Liver (tissue), 9 donors: ENCODE results near the gene TSPAN32. TPM values are rescaled to one million over a fixed set of nuclear protein-coding genes. Genes with fewer than 3 reads are reported as not detected.
"Not testable (repeated sequence)": the region's sequence is repeated elsewhere in the genome, so short reads cannot be mapped to it uniquely, and the experiment has no call there.

Experiments used
- DNase-seq: peaks from one replicate; pipeline ENCODE4 v3.0.0-alpha.2; 2017; ENCODE audit warnings: low spot score
- H3K27ac ChIP-seq, 2 donors: one replicate each; pipeline ENCODE4 v1.7.0; 2013; ENCODE audit warnings: inconsistent platforms in 2 of 2, low read length in 2 of 2, control low read depth in 1 of 2, low read depth in 1 of 2, mild to moderate bottlenecking in 1 of 2
- H3K27me3 ChIP-seq, 4 donors: one replicate each; pipeline versions ENCODE4 v1.6.1 to v1.7.0; 2013; ENCODE audit warnings: low read length in 3 of 4, inconsistent platforms in 1 of 4, mild to moderate bottlenecking in 1 of 4, moderate library complexity in 1 of 4; ENCODE audit not compliant: control insufficient read depth in 4 of 4, insufficient read depth in 4 of 4
- H3K36me3 ChIP-seq, 4 donors: one replicate each; pipeline versions ENCODE4 v1.6.1 to v1.7.0; 2013; ENCODE audit warnings: low read length in 3 of 4, mild to moderate bottlenecking in 3 of 4, low read depth in 1 of 4, moderate library complexity in 1 of 4; ENCODE audit not compliant: control insufficient read depth in 4 of 4, insufficient read depth in 3 of 4
- H3K4me1 ChIP-seq, 4 donors: one replicate each; pipeline versions ENCODE4 v1.6.1 to v1.7.0; 2013; ENCODE audit warnings: low read length in 3 of 4, mild to moderate bottlenecking in 3 of 4, moderate library complexity in 1 of 4; ENCODE audit not compliant: control insufficient read depth in 4 of 4, insufficient read depth in 4 of 4
- H3K4me3 ChIP-seq, 3 donors: one replicate each; pipeline versions ENCODE4 v1.6.1 to v1.7.0; 2013; ENCODE audit warnings: low read length in 3 of 3, control low read depth in 1 of 3, low read depth in 1 of 3, mild to moderate bottlenecking in 1 of 3
- H3K9ac ChIP-seq, 2 donors: one replicate each; pipeline ENCODE4 v1.7.0; 2013; ENCODE audit warnings: low read length in 2 of 2, mild to moderate bottlenecking in 2 of 2, moderate library complexity in 2 of 2, control low read depth in 1 of 2, low read depth in 1 of 2
- H3K9me3 ChIP-seq, 4 donors: one replicate each; pipeline versions ENCODE4 v1.6.1 to v1.7.0; 2013; ENCODE audit warnings: low read length in 3 of 4; ENCODE audit not compliant: control insufficient read depth in 4 of 4
- EGR1 ChIP-seq, 2 donors: IDR thresholded peaks; 2 replicates each; pipeline ENCODE4 v1.6.1; 2016 to 2018; ENCODE audit warnings: antibody characterized with exemption in 2 of 2, low read depth in 2 of 2
- FOXA1 ChIP-seq: IDR thresholded peaks from 2 replicates; pipeline ENCODE4 v1.6.1; 2016; ENCODE audit warnings: antibody characterized with exemption
- GABPA ChIP-seq, 2 donors: IDR thresholded peaks in 1 of 2; conservative IDR thresholded peaks in 1 of 2; 2 replicates each; pipeline ENCODE4 v1.6.1; 2016; ENCODE audit warnings: antibody characterized with exemption in 2 of 2, mild to moderate bottlenecking in 1 of 2, moderate library complexity in 1 of 2
- HNF4A ChIP-seq, 2 donors: conservative IDR thresholded peaks; 2 replicates each; pipeline ENCODE4 v1.6.1; 2016; ENCODE audit warnings: antibody characterized with exemption in 2 of 2, mild to moderate bottlenecking in 2 of 2
- HNF4G ChIP-seq: IDR thresholded peaks from 2 replicates; pipeline ENCODE4 v1.6.1; 2016; ENCODE audit warnings: antibody characterized with exemption
- JUND ChIP-seq, 2 donors: IDR thresholded peaks; 2 replicates each; pipeline ENCODE4 v1.6.1; 2016; ENCODE audit warnings: antibody characterized with exemption in 2 of 2
- NR2F2 ChIP-seq: IDR thresholded peaks from 2 replicates; pipeline ENCODE4 v1.6.1; 2016; ENCODE audit warnings: antibody characterized with exemption
- RAD21 ChIP-seq, 2 donors: IDR thresholded peaks; 2 replicates each; pipeline ENCODE4 v1.6.1; 2016; ENCODE audit warnings: antibody characterized with exemption in 2 of 2, mild to moderate bottlenecking in 2 of 2
- SP1 ChIP-seq: IDR thresholded peaks from 2 replicates; pipeline ENCODE4 v1.6.1; 2018; ENCODE audit warnings: antibody characterized with exemption, mild to moderate bottlenecking
- TAF1 ChIP-seq: conservative IDR thresholded peaks from 2 replicates; pipeline ENCODE4 v1.6.1; 2016; ENCODE audit warnings: antibody characterized with exemption, mild to moderate bottlenecking
- YY1 ChIP-seq: IDR thresholded peaks from 2 replicates; pipeline ENCODE4 v1.6.1; 2016; ENCODE audit warnings: antibody characterized with exemption, mild to moderate bottlenecking
- WGBS: extraction: QIAGEN DNeasy Blood & Tissue Kit; methylation state at CpG from one replicate; pipeline ENCODE4 v1.1.7; 2013; 5-methylcytosine and 5-hydroxymethylcytosine counted together
- polyA plus RNA-seq, 2 donors: library from polyadenylated mRNA; stranded (reverse) in 1 of 2; unstranded in 1 of 2; fragments of 200-250 nt in 1 of 2; fragments of >200 nt in 1 of 2; fragmentation: Nextera tagmentation in 1 of 2; extraction: Ambion mirVana in 1 of 2; gene quantifications; one replicate each; pipeline versions ENCODE4 v1.2.1 to v1.2.3, GENCODE V29; 2013 to 2015
- total RNA-seq, 2 donors: library from RNA; depleted of rRNA; stranded (reverse); fragments of >200 nt; gene quantifications; one replicate each; pipeline ENCODE4 v1.2.3, GENCODE V29; 2014
- TF ChIP-seq, protein P1 (sequence below): IDR thresholded peaks from 2 replicates; pipeline ENCODE4 v1.6.1; 2016; ENCODE audit warnings: antibody characterized with exemption
- TF ChIP-seq, protein P2 (sequence below): IDR thresholded peaks from 2 replicates; pipeline ENCODE4 v1.6.1; 2016; ENCODE audit warnings: antibody characterized with exemption
- TF ChIP-seq, protein P3 (sequence below): fragments of 150-350 bp; IDR thresholded peaks from 2 replicates; pipeline ENCODE4 v1.5.1; 2017; ENCODE audit warnings: improper control_type of control experiment, low read depth, low read length; ENCODE audit not compliant: missing input control
- donor health status: healthy.
- donor health status: healthy.
- donor health status: healthy.
- donor health status: healthy.
- donor health status: healthy.

TSPAN32 gene
- total and polyA plus RNA-seq, 4 donors = 0.25 to 71.4 (median 0.45) TPM

DNA sequence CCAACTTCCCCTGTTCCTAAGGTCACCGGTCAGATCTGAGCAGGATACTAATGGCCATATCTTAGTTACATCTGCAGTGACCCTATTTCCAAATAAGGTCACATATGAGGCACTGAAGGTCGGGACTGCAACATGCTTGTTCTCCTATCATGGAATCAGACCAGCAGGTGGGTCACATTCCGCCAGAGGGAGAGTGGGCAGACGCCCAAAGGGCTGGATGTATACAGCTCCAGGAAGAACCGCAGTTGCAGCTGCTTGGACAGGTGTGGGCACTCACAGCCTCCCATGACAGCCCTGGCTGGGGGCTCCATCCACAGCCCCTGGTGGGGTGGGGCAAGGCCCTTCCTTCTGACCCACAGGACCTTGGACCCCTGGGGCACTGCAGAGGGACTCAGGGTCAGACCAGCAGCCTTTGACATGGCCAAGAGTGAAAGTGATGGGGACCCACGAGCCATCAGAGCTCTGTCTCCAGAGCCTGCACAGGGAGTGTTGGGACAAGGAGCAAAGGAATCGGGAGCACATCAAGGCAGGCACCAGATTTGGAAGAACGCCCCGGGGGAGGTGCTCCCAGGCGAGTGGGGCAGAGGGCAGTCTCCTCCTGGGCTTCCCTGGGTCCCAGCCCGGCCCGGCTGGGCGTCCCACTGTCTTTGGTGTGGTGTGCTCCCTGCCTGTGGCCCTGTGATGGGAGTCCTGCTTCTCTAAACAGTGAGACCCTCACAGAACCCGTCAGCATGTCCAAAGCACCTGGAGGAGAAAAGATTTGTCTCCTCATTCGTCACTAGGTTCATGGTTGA lies 62.0 kb downstream of the TSPAN32 start:
- Histone ChIP-seq H3K4me3 (no peak overlapping the region), H3K27ac (no peak overlapping the region), H3K9me3 (no peaks in the 10 kb centered on the region), H3K27me3 (no peaks in the 10 kb centered on the region), H3K4me1 (peaks cover 5 to 23% (median 17%) of the 10 kb centered on the region in 4 donors), H3K36me3 (no peaks in the 10 kb centered on the region), H3K9ac (no peak overlapping the region)
- DNase-seq = no peak
- 91% methylated on average over 15 of the region's 15 CpGs for WGBS
- TF ChIP-seq RAD21 (IDR thresholded peaks at IDR 0.05) (no peak), JUND (IDR thresholded peaks at IDR 0.05) (no peak), TAF1 (no peak), EGR1 (IDR thresholded peaks at IDR 0.05; ENCODE audit: low read depth in 2 of 2) (no peak)
- TF ChIP-seq, protein P1, sequence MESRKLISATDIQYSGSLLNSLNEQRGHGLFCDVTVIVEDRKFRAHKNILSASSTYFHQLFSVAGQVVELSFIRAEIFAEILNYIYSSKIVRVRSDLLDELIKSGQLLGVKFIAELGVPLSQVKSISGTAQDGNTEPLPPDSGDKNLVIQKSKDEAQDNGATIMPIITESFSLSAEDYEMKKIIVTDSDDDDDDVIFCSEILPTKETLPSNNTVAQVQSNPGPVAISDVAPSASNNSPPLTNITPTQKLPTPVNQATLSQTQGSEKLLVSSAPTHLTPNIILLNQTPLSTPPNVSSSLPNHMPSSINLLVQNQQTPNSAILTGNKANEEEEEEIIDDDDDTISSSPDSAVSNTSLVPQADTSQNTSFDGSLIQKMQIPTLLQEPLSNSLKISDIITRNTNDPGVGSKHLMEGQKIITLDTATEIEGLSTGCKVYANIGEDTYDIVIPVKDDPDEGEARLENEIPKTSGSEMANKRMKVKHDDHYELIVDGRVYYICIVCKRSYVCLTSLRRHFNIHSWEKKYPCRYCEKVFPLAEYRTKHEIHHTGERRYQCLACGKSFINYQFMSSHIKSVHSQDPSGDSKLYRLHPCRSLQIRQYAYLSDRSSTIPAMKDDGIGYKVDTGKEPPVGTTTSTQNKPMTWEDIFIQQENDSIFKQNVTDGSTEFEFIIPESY = no peak

DNA sequence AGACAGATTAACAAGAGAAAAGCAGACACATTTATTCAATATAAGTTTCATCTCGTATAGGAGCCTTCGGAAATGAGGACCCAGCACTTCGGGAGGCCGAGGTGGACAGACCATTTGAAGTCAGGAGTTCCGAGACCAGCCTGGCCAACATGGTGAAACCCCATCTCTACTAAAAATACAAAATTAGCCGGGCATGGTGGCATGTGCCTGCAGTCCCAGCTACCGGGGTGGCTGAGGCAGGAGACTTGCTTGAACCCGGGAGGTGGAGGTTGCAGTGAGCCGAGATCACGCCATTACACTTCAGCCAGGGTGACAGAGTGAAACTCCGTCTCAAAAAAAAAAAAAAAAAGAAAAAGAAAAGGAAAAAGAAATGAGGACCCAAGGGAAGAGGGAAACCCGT lies 62.6 kb downstream of the TSPAN32 start:
- not testable (repeated sequence) for H3K4me3 ChIP-seq, H3K27me3 ChIP-seq, DNase-seq, H3K9me3 ChIP-seq, H3K9ac ChIP-seq, H3K36me3 ChIP-seq, H3K27ac ChIP-seq
- H3K4me1 ChIP-seq = peaks cover 10 to 29% (median 23%) of the 10 kb centered on the region in 4 donors
- 97% methylated on average over 12 of the region's 12 CpGs for WGBS

DNA sequence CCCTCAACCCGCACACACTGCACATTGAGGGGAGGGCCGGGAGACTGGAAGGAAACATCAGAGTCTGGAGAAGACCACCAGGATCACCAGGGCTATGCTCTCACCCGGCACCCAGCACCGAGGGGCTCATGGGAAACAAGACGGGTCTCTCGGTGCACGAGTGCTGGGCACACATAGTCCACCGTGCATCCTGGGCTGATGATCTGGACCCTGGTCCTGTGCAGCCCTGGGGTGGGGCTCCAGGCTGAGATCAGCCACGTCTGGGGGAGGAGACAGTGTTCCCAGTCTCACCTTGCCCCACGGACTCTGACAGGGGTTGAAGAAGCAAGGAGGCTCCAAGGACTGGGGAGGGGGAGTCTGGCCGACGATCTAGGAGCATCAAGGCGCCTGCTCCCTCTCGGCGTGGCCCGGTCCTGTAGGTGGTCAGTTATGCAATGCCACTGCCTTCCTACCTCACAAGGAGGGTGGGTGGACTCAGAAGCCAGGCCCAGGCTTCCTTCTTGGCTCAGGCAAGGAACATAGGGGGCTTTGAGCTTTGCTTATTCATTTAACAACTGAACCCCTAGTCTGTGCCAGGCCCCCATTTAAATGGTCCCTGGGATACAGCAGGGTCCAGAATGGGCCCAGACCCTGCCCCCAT lies 63.9 kb downstream of the TSPAN32 start:
- H3K4me3 ChIP-seq = no peak overlapping the region
- no peak overlapping the region for H3K27ac ChIP-seq
- H3K4me1 ChIP-seq = peaks cover 11 to 38% (median 26%) of the 10 kb centered on the region in 4 donors
- no peaks in the 10 kb centered on the region for H3K36me3 ChIP-seq
- no peaks in the 10 kb centered on the region for H3K27me3 ChIP-seq
- TF ChIP-seq YY1 (no peak), HNF4A (conservative IDR thresholded peaks at IDR 0.05) (no peak), GABPA (IDR thresholded peaks at IDR 0.05 in 1 of 2, conservative IDR thresholded peaks at IDR 0.05 in 1 of 2) (no peak), NR2F2 (no peak), HNF4G (no peak), FOXA1 (no peak), TAF1 (no peak), SP1 (no peak), EGR1 (IDR thresholded peaks at IDR 0.05; ENCODE audit: low read depth in 2 of 2) (no peak)
- TF ChIP-seq, protein P2, sequence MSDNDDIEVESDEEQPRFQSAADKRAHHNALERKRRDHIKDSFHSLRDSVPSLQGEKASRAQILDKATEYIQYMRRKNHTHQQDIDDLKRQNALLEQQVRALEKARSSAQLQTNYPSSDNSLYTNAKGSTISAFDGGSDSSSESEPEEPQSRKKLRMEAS = no peak
- TF ChIP-seq, protein P3, sequence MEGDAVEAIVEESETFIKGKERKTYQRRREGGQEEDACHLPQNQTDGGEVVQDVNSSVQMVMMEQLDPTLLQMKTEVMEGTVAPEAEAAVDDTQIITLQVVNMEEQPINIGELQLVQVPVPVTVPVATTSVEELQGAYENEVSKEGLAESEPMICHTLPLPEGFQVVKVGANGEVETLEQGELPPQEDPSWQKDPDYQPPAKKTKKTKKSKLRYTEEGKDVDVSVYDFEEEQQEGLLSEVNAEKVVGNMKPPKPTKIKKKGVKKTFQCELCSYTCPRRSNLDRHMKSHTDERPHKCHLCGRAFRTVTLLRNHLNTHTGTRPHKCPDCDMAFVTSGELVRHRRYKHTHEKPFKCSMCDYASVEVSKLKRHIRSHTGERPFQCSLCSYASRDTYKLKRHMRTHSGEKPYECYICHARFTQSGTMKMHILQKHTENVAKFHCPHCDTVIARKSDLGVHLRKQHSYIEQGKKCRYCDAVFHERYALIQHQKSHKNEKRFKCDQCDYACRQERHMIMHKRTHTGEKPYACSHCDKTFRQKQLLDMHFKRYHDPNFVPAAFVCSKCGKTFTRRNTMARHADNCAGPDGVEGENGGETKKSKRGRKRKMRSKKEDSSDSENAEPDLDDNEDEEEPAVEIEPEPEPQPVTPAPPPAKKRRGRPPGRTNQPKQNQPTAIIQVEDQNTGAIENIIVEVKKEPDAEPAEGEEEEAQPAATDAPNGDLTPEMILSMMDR = no peak
- no peak for DNase-seq
- no peaks in the 10 kb centered on the region for H3K9me3 ChIP-seq
- no peak overlapping the region for H3K9ac ChIP-seq
- WGBS = 93% methylated on average over 16 of the region's 16 CpGs
